ENCODE measurements around the gene HARS1. TPM values are rescaled to one million over a fixed set of nuclear protein-coding genes. Genes with fewer than 3 reads are reported as not detected.

HARS1 gene
- total RNA-seq, 2 donors from 2014 or later: 46.2 to 52.4 TPM

- H3K27me3 ChIP-seq: no peaks in the 10 kb centered on the region
- no peaks in the 10 kb centered on the region for H3K36me3 ChIP-seq (replicated peaks in 1 of 2; ENCODE audit: insufficient read depth in 1 of 2, low read depth in 2 of 2)
- H3K4me1 ChIP-seq: peaks cover 21% of the 10 kb centered on the region
- peak; percentile 70 for ATAC-seq
- DNase-seq: peak; percentile 55 to 72 (median 61)
- intact Hi-C loops (cut with DNase I): no loop called here
- peak overlapping the region; percentile 23 to 64 for H3K4me3 ChIP-seq
- H3K9me3 ChIP-seq: no peaks in the 10 kb centered on the region
- TF ChIP-seq POLR2A (IDR thresholded peaks at IDR 0.05) (peak; percentile 11 to 62 (median 51)), CTCF (IDR thresholded peaks at IDR 0.05) (no peak)
- WGBS, 2 donors: 2% methylated on average over 51 of the region's 51 CpGs; no CpG with 5 or more reads in 1 of the 2 donors
- peak overlapping the region; percentile 27 to 81 (median 68) for H3K27ac ChIP-seq
Measured at GRCh38 chr5:140632366-140633020, 58.7 kb downstream of the HARS1 start.

GRCh38 chr5:140631831-140632365 lies 59.3 kb downstream of the HARS1 start:
- no peaks in the 10 kb centered on the region for H3K9me3 ChIP-seq

GRCh38 chr5:140631036-140631417 lies 60.1 kb downstream of the HARS1 start:
- intact Hi-C loops (cut with DNase I): no loop called here
- no peaks in the 10 kb centered on the region for H3K9me3 ChIP-seq
- DNase-seq: peak in 1 of 4 donors; percentile 28
- H3K4me1 ChIP-seq: peaks cover 21% of the 10 kb centered on the region
- no peak overlapping the region for H3K4me3 ChIP-seq
- peak overlapping the region in 1 of 4 donors; percentile 81 for H3K27ac ChIP-seq
- H3K27me3 ChIP-seq: no peaks in the 10 kb centered on the region
- no peaks in the 10 kb centered on the region for H3K36me3 ChIP-seq (replicated peaks in 1 of 2; ENCODE audit: insufficient read depth in 1 of 2, low read depth in 2 of 2)
- peak in 1 of 3 donors; percentile 45 for TF ChIP-seq POLR2A (IDR thresholded peaks at IDR 0.05)
- no peak for TF ChIP-seq CTCF (IDR thresholded peaks at IDR 0.05)
- WGBS, 2 donors: 76 to 88% methylated on average over 4 of the region's 4 CpGs
- no peak for ATAC-seq

More at GRCh38 chr5:140631831-140632365, 59.3 kb downstream of the HARS1 start:
- 3 to 17% methylated on average over 4 to 36 of the region's 36 CpGs for WGBS, 2 donors
- H3K4me1 ChIP-seq: peaks cover 21% of the 10 kb centered on the region
- H3K4me3 ChIP-seq: peak overlapping the region; percentile 23 to 64
- intact Hi-C loops (cut with DNase I): no loop called here
- TF ChIP-seq POLR2A (IDR thresholded peaks at IDR 0.05) (peak in 1 of 3 donors; percentile 4), CTCF (IDR thresholded peaks at IDR 0.05) (no peak)
- ATAC-seq (peak; percentile 66), DNase-seq (peak; percentile 50 to 64 (median 54))
- H3K36me3 ChIP-seq (replicated peaks in 1 of 2; ENCODE audit: insufficient read depth in 1 of 2, low read depth in 2 of 2): no peaks in the 10 kb centered on the region
- H3K27me3 ChIP-seq: no peaks in the 10 kb centered on the region
- peak overlapping the region; percentile 27 to 81 (median 68) for H3K27ac ChIP-seq

GRCh38 chr5:140630292-140631035 lies 60.7 kb downstream of the HARS1 start:
- DNase-seq (no peak), ATAC-seq (no peak)
- Histone ChIP-seq H3K9me3 (no peaks in the 10 kb centered on the region), H3K27ac (peak overlapping the region in 1 of 4 donors; percentile 81), H3K4me3 (no peak overlapping the region), H3K4me1 (peaks cover 21% of the 10 kb centered on the region), H3K27me3 (no peaks in the 10 kb centered on the region), H3K36me3 (replicated peaks in 1 of 2; ENCODE audit: insufficient read depth in 1 of 2, low read depth in 2 of 2) (no peaks in the 10 kb centered on the region)
- TF ChIP-seq POLR2A (IDR thresholded peaks at IDR 0.05): no peak
- no peak for TF ChIP-seq CTCF (IDR thresholded peaks at IDR 0.05)
- WGBS, 2 donors: 56 to 87% methylated on average over 2 of the region's 2 CpGs
- intact Hi-C loops (cut with DNase I): no loop called here

Data from body of pancreas (tissue), 4 donors.